ENCODE measurements around the gene TP53AIP1. TPM values are rescaled to one million over a fixed set of nuclear protein-coding genes. Genes with fewer than 3 reads are reported as not detected.

TP53AIP1 gene
- total and polyA plus RNA-seq, 2 of the 8 experiments (the other 6 are each of a cell fraction or from before 2014, with no cell fraction given): 0.03 TPM; not detected in 1

- Histone ChIP-seq H3K56ac (replicated peaks; ENCODE audit: insufficient read length, low read depth, low read length) (no peak overlapping the region), H2BK15ac (ENCODE audit: low read length) (no peak overlapping the region), H2BK20ac (ENCODE audit: low read length) (no peak overlapping the region), H3K4ac (replicated peaks; ENCODE audit: insufficient read length, low read depth, low read length) (no peak overlapping the region), H3K23me2 (ENCODE audit: low read depth, low read length) (peaks cover 3% of the 10 kb centered on the region; the same call in 1 of the 2 replicates), H2AFZ (ENCODE audit: low read length) (no peak overlapping the region), H3K9ac (replicated peaks in 1 of 4; ENCODE audit: extremely low read depth in 1 of 4, low read depth in 3 of 4, low read length in 3 of 4) (no peak overlapping the region), H3K23ac (ENCODE audit: insufficient read length) (no peak overlapping the region), H4K20me1 (replicated peaks in 1 of 2; ENCODE audit: control insufficient read depth in 1 of 2, insufficient read depth in 2 of 2, low read length in 2 of 2) (no peaks in the 10 kb centered on the region), H3K27ac (ENCODE audit: low read depth, low read length) (no peak overlapping the region), H4K8ac (ENCODE audit: extremely low read depth, insufficient read depth, low read length) (no peak overlapping the region), H3K9me3 (ENCODE audit: insufficient read depth in 2 of 2, low read depth in 1 of 2, low read length in 1 of 2) (peaks cover 0 to 4% of the 10 kb centered on the region in 2 experiments; a peak in 2 of 4 replicates), H3K79me1 (ENCODE audit: low read depth, low read length) (no peaks in the 10 kb centered on the region), H2AK5ac (ENCODE audit: low read depth, low read length) (no peak overlapping the region), H3K4me1 (replicated peaks in 1 of 4; ENCODE audit: control insufficient read depth in 3 of 4, insufficient read depth in 4 of 4, low read length in 3 of 4) (no peaks in the 10 kb centered on the region), H3K14ac (ENCODE audit: insufficient read length) (no peak overlapping the region), H3K27me3 (replicated peaks in 1 of 4; ENCODE audit: control insufficient read depth in 3 of 4, extremely low read depth in 1 of 4, insufficient read depth in 3 of 4, low read length in 3 of 4) (peaks cover 1 to 23% (median 14%) of the 10 kb centered on the region in 4 experiments), H2BK12ac (ENCODE audit: low read depth, low read length) (no peak overlapping the region), H4K5ac (ENCODE audit: insufficient read length, low read depth, low read length) (no peak overlapping the region), H4K91ac (replicated peaks; ENCODE audit: insufficient read length, low read length) (no peak overlapping the region), H2BK5ac (ENCODE audit: low read depth, low read length) (no peak overlapping the region), H3K79me2 (ENCODE audit: control insufficient read depth in 1 of 2, insufficient read depth in 2 of 2, low read length in 2 of 2) (no peaks in the 10 kb centered on the region), H2BK120ac (replicated peaks; ENCODE audit: low read depth, low read length) (no peak overlapping the region), H3K18ac (ENCODE audit: extremely low read depth, low read length) (no peak overlapping the region), H3K36me3 (ENCODE audit: control insufficient read depth in 2 of 4, insufficient read depth in 4 of 4, low read length in 3 of 4) (no peaks in the 10 kb centered on the region), H3K4me2 (ENCODE audit: insufficient read depth in 1 of 2, low read depth in 2 of 2, low read length in 2 of 2) (no peak overlapping the region), H3K4me3 (ENCODE audit: extremely low read depth in 1 of 4, insufficient read depth in 2 of 4, low read depth in 3 of 4, low read length in 4 of 4) (no peak overlapping the region)
- POLR2A ChIA-PET (ENCODE audit: partially characterized antibody): interaction anchor here (1.2 kb wide), 1 partner anchor 20 kb away, joined by 3 read pairs; the partner anchor contains the start of gene KCNJ5
- CTCF ChIA-PET (ENCODE audit: partially characterized antibody): interaction anchor here (1.1 to 14.9 kb wide), 6 partner anchors 8 to 46 kb away, joined by 4 to 332 read pairs (median 26); partner anchors contain the start of genes KCNJ5 and TP53AIP1
- 90% methylated on average over 3 of the region's 3 CpGs; no CpG with 5 or more reads in 1 of the 2 experiments for WGBS, 2 experiments (ENCODE audit: extremely low coverage in 1 of 2, insufficient coverage in 1 of 2, insufficient read length in 1 of 2, insufficient replicate concordance in 2 of 2, low coverage in 1 of 2, low lambda C conversion rate in 2 of 2, missing lambda C conversion rate in 1 of 2)
- DNase-seq (ENCODE audit: low read depth in 1 of 2, low spot score in 2 of 2) (no peak), FAIRE-seq (no peak)
- TF ChIP-seq MAFK (IDR thresholded peaks at IDR 0.05; ENCODE audit: low read depth, low read length) (no peak), KDM1A (IDR thresholded peaks at IDR 0.05; ENCODE audit: borderline replicate concordance, low read length) (no peak), ZNF274 (IDR thresholded peaks at IDR 0.05; ENCODE audit: borderline replicate concordance, extremely low read depth, low read length) (no peak)
These were observed 32.1 kb downstream of the TP53AIP1 start for GRCh38 chr11:128910576-128910975.

Measured in H1 (cell line).